IPS DF 4.7 (cell line): ENCODE results near the gene SMAD6.
"Not testable (repeated sequence)": the region's sequence is repeated elsewhere in the genome, so short reads cannot be mapped to it uniquely, and the experiment has no call there.

Experiments
- DNase-seq: peaks from one replicate; pipeline ENCODE4 v3.0.0-alpha.2; 2013; ENCODE audit warnings: low spot score; ENCODE audit errors: extremely low read depth

The SMAD6 gene

GRCh38 chr15:66822114-66822513 is 120.1 kb downstream of the SMAD6 start:
- no peak for DNase-seq

GRCh38 chr15:66822576-66822975 is 120.5 kb downstream of the SMAD6 start:
- DNase-seq = no peak

- no peak for DNase-seq
Observed at GRCh38 chr15:66823601-66824000, 121.6 kb downstream of the SMAD6 start.

- no peak for DNase-seq
Observed at GRCh38 chr15:66824424-66824823, 122.4 kb downstream of the SMAD6 start.

- DNase-seq = no peak
Observed at GRCh38 chr15:66825139-66825538, 123.1 kb downstream of the SMAD6 start.

GRCh38 chr15:66825731-66826130 is 123.7 kb downstream of the SMAD6 start:
- DNase-seq = no peak

GRCh38 chr15:66826507-66826906 is 124.5 kb downstream of the SMAD6 start:
- DNase-seq = no peak

- DNase-seq = no peak
Observed at GRCh38 chr15:66827039-66827697, 125.1 kb downstream of the SMAD6 start.

GRCh38 chr15:66827698-66828055 is 125.6 kb downstream of the SMAD6 start:
- DNase-seq = no peak

- not testable (repeated sequence) for DNase-seq
Observed at GRCh38 chr15:66828817-66829541, 126.9 kb downstream of the SMAD6 start.

- DNase-seq = no peak
Observed at GRCh38 chr15:66829551-66830121, 127.6 kb downstream of the SMAD6 start.

GRCh38 chr15:66830358-66830757 is 128.3 kb downstream of the SMAD6 start:
- DNase-seq = no peak

GRCh38 chr15:66830823-66831222 is 128.8 kb downstream of the SMAD6 start:
- no peak for DNase-seq

GRCh38 chr15:66831289-66831688 is 129.3 kb downstream of the SMAD6 start:
- DNase-seq = no peak

- no peak for DNase-seq
Observed at GRCh38 chr15:66831801-66832390, 129.9 kb downstream of the SMAD6 start.
